ENCODE measurements around the gene PIK3R5. TPM values are rescaled to one million over a fixed set of nuclear protein-coding genes. Genes with fewer than 3 reads are reported as not detected.

The PIK3R5 gene
- polyA plus RNA-seq, 2 of the 4 experiments (the other 2 are of a cell fraction): 0.01 TPM; not detected in 1

DNA sequence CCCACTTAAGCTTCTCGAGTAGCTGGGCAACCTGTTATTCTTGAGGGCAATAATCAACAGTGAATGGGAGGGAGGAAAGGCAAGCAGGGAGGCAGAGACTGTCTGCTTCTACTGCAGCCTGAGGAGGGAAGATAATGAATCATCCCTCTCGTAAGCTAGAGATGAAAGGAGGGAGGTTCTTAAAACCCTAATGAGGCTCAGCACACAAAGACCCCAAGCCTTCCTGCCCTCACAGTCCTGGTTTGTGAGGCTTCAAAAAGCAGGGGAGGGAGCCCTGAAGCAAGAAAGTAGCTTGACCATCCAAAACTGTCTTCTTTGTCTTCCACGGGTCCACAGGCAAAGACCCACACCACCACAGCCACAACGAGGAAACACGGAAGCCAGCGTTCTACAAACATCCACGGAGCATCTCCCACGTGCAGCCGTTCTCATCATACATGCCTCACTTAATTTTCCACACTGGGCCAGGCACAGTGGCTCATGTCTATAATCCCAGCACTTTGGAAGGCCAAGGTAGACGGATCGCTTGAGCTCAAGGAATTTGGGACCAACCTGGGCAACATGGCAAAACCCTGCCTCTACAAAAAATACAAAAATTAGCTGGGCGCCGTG is 1.8 kb downstream of the PIK3R5 start:
- peaks cover 2% of the 10 kb centered on the region; the same call in 1 of the 3 replicates for H3K9me3 ChIP-seq
- ATAC-seq (no peak), DNase-seq (ENCODE audit: low read depth in 1 of 2, low spot score in 1 of 2) (no peak), FAIRE-seq (no peak)
- ChIA-PET POLR2A (no interaction called here), CTCF (interaction anchor here (0.7 to 2.9 kb wide), 5 partner anchors 8 to 558 kb away, joined by 3 to 13 read pairs (median 3); no protein-coding TSS in a partner anchor)
- no peaks in the 10 kb centered on the region for H3K4me1 ChIP-seq
- no peak overlapping the region for H3K27ac ChIP-seq
- no peak overlapping the region for H3K4me2 ChIP-seq
- no peak overlapping the region for H3K4me3 ChIP-seq
- 28% methylated on average over 13 of the region's 13 CpGs for WGBS (ENCODE audit: missing lambda C conversion rate)
- TF ChIP-seq NPAS2 (CRISPR knock-in tag; IDR thresholded peaks at IDR 0.05; ENCODE audit: borderline replicate concordance): no peak
- TF ChIP-seq, protein P1, sequence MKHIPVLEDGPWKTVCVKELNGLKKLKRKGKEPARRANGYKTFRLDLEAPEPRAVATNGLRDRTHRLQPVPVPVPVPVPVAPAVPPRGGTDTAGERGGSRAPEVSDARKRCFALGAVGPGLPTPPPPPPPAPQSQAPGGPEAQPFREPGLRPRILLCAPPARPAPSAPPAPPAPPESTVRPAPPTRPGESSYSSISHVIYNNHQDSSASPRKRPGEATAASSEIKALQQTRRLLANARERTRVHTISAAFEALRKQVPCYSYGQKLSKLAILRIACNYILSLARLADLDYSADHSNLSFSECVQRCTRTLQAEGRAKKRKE (CRISPR knock-in tag; IDR thresholded peaks at IDR 0.05; ENCODE audit: low read depth): no peak
- TF ChIP-seq CBX8 (IDR thresholded peaks at IDR 0.05): no peak
- no peak for TF ChIP-seq GATA3 (IDR thresholded peaks at IDR 0.05; ENCODE audit: borderline replicate concordance)
- TF ChIP-seq ZFP36 (IDR thresholded peaks at IDR 0.05; ENCODE audit: borderline replicate concordance, partially characterized antibody): no peak
- TF ChIP-seq, protein P2, sequence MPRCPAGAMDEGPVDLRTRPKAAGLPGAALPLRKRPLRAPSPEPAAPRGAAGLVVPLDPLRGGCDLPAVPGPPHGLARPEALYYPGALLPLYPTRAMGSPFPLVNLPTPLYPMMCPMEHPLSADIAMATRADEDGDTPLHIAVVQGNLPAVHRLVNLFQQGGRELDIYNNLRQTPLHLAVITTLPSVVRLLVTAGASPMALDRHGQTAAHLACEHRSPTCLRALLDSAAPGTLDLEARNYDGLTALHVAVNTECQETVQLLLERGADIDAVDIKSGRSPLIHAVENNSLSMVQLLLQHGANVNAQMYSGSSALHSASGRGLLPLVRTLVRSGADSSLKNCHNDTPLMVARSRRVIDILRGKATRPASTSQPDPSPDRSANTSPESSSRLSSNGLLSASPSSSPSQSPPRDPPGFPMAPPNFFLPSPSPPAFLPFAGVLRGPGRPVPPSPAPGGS (IDR thresholded peaks at IDR 0.05): no peak
- no peak for TF ChIP-seq EHF (CRISPR knock-in tag; IDR thresholded peaks at IDR 0.05)
- no peak for TF ChIP-seq ESRRA (IDR thresholded peaks at IDR 0.05; ENCODE audit: borderline replicate concordance, low read length)
- TF ChIP-seq, protein P3, sequence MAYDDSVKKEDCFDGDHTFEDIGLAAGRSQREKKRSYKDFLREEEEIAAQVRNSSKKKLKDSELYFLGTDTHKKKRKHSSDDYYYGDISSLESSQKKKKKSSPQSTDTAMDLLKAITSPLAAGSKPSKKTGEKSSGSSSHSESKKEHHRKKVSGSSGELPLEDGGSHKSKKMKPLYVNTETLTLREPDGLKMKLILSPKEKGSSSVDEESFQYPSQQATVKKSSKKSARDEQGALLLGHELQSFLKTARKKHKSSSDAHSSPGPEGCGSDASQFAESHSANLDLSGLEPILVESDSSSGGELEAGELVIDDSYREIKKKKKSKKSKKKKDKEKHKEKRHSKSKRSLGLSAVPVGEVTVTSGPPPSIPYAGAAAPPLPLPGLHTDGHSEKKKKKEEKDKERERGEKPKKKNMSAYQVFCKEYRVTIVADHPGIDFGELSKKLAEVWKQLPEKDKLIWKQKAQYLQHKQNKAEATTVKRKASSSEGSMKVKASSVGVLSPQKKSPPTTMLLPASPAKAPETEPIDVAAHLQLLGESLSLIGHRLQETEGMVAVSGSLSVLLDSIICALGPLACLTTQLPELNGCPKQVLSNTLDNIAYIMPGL (CRISPR knock-in tag; IDR thresholded peaks at IDR 0.05; ENCODE audit: borderline replicate concordance): no peak
- no peak for TF ChIP-seq ZSCAN20 (CRISPR knock-in tag; IDR thresholded peaks at IDR 0.05)

DNA sequence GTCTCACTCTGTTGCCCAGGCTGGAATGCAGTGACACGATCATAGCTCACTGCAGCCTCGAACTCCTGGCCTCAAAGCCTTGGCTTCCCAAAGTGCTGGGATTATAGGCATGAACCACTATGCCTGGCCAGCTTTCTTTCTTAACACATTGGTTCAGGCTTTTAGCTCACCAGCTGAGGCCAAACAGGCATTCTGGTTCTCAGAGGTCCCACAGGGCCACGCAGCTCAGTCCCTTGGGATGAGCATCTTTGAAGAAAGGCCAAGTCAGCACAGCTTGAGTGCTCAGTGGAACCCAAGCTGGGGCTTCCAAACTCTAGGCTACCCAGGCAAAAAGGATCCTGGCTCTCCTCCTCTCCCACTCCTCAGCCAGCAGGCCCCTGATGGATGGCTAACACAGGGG is 2.5 kb downstream of the PIK3R5 start:
- no peaks in the 10 kb centered on the region; the same call in 2 of the 3 replicates for H3K9me3 ChIP-seq
- H3K27ac ChIP-seq: no peak overlapping the region
- DNase-seq (ENCODE audit: low read depth in 1 of 2, low spot score in 1 of 2): no peak
- 20% methylated on average over 3 of the region's 3 CpGs for WGBS (ENCODE audit: missing lambda C conversion rate)
- no peaks in the 10 kb centered on the region for H3K4me1 ChIP-seq
- FAIRE-seq: no peak
- H3K4me2 ChIP-seq: no peak overlapping the region
- H3K4me3 ChIP-seq: no peak overlapping the region
- no peak for TF ChIP-seq ZFP36 (IDR thresholded peaks at IDR 0.05; ENCODE audit: borderline replicate concordance, partially characterized antibody)
- no peak for TF ChIP-seq MAZ (IDR thresholded peaks at IDR 0.05; ENCODE audit: borderline replicate concordance, low read depth, low read length)
- TF ChIP-seq FOXS1 (CRISPR knock-in tag; IDR thresholded peaks at IDR 0.05): no peak
- TF ChIP-seq RFX5 (IDR thresholded peaks at IDR 0.05): no peak
- TF ChIP-seq CHD2 (IDR thresholded peaks at IDR 0.05; ENCODE audit: low read length, partially characterized antibody): no peak
- TF ChIP-seq RARB (CRISPR knock-in tag; IDR thresholded peaks at IDR 0.05): no peak
- TF ChIP-seq TP53 (CRISPR knock-in tag; IDR thresholded peaks at IDR 0.05): no peak
- TF ChIP-seq HOXA7 (CRISPR knock-in tag; IDR thresholded peaks at IDR 0.05): no peak
- TF ChIP-seq NR3C1 (IDR thresholded peaks at IDR 0.05): no peak
- no peak for TF ChIP-seq CBX2 (IDR thresholded peaks at IDR 0.05; ENCODE audit: borderline replicate concordance, low read depth)
- no peak for TF ChIP-seq BHLHE40 (IDR thresholded peaks at IDR 0.05; ENCODE audit: low read depth, low read length)
- no peak for ATAC-seq
- ChIA-PET POLR2A (no interaction called here), CTCF (interaction anchor here (0.6 to 2.9 kb wide), 4 partner anchors 9 to 125 kb away, joined by 3 to 13 read pairs (median 4); no protein-coding TSS in a partner anchor)

DNA sequence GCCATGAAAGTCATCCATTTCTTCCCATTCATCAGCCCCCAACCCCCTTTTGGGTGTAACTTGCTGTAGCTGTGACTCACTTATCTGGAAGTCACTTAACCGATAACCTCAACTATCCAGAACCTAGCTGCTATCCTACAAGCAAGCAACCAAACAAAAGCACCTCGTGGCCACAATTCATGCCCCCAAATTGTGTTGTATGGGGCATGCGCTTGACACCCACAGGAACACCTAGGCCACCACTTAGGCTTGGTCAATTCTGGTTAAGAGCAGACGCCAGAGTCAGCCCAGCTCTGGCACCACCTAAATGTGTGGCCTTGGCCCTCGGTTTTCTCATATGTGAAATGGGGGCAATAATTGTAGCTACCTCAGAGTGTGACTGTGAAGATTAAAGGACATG is 3.7 kb downstream of the PIK3R5 start:
- FAIRE-seq: no peak
- Histone ChIP-seq H3K4me2 (no peak overlapping the region), H3K9me3 (no peaks in the 10 kb centered on the region), H3K4me1 (no peaks in the 10 kb centered on the region), H3K4me3 (no peak overlapping the region), H3K27ac (no peak overlapping the region)
- ChIA-PET POLR2A (no interaction called here), CTCF (interaction anchor here (1.3 to 2.9 kb wide), 3 partner anchors 9 to 36 kb away, joined by 4 to 13 read pairs (median 5); no protein-coding TSS in a partner anchor)
- 50% methylated on average over 5 of the region's 5 CpGs for WGBS (ENCODE audit: missing lambda C conversion rate)
- ATAC-seq: no peak
- DNase-seq (ENCODE audit: low read depth in 1 of 2, low spot score in 1 of 2): no peak
- no peak for TF ChIP-seq CBX8 (IDR thresholded peaks at IDR 0.05)
- TF ChIP-seq HOXA7 (CRISPR knock-in tag; IDR thresholded peaks at IDR 0.05): no peak
- no peak for TF ChIP-seq RNF2 (IDR thresholded peaks at IDR 0.05; ENCODE audit: borderline replicate concordance, low read depth)
- no peak for TF ChIP-seq TP53 (CRISPR knock-in tag; IDR thresholded peaks at IDR 0.05)
- no peak for TF ChIP-seq EHF (CRISPR knock-in tag; IDR thresholded peaks at IDR 0.05)
- no peak for TF ChIP-seq HOXB5 (CRISPR knock-in tag; IDR thresholded peaks at IDR 0.05)
- TF ChIP-seq, protein P1 (CRISPR knock-in tag; IDR thresholded peaks at IDR 0.05; ENCODE audit: low read depth): no peak
- TF ChIP-seq TFCP2L1 (CRISPR knock-in tag; IDR thresholded peaks at IDR 0.05): no peak
- TF ChIP-seq, protein P4, sequence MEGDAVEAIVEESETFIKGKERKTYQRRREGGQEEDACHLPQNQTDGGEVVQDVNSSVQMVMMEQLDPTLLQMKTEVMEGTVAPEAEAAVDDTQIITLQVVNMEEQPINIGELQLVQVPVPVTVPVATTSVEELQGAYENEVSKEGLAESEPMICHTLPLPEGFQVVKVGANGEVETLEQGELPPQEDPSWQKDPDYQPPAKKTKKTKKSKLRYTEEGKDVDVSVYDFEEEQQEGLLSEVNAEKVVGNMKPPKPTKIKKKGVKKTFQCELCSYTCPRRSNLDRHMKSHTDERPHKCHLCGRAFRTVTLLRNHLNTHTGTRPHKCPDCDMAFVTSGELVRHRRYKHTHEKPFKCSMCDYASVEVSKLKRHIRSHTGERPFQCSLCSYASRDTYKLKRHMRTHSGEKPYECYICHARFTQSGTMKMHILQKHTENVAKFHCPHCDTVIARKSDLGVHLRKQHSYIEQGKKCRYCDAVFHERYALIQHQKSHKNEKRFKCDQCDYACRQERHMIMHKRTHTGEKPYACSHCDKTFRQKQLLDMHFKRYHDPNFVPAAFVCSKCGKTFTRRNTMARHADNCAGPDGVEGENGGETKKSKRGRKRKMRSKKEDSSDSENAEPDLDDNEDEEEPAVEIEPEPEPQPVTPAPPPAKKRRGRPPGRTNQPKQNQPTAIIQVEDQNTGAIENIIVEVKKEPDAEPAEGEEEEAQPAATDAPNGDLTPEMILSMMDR (IDR thresholded peaks at IDR 0.05): no peak
- no peak for TF ChIP-seq HOXB13 (CRISPR knock-in tag; IDR thresholded peaks at IDR 0.05; ENCODE audit: low read depth)
- TF ChIP-seq JUN (IDR thresholded peaks at IDR 0.05): no peak
- TF ChIP-seq FOSL2 (IDR thresholded peaks at IDR 0.05): no peak
- TF ChIP-seq FOSL2 (CRISPR knock-in tag; IDR thresholded peaks at IDR 0.05): no peak

All from A549 (cell line).